ENCODE data around the gene SPRYD3. TPM values are rescaled to one million over a fixed set of nuclear protein-coding genes. Genes with fewer than 3 reads are reported as not detected.

SPRYD3 gene
- polyA plus RNA-seq, 1 experiment: 15.4 TPM

- POLR2A ChIA-PET: interaction anchor here (1.8 to 4.5 kb wide), 3 partner anchors 9 to 29 kb away, joined by 5 to 33 read pairs (median 15); partner anchors contain the start of gene SPRYD3
- Histone ChIP-seq H3K4me3 (ENCODE audit: low read depth, low read length) (no peak overlapping the region), H3K27ac (ENCODE audit: low read depth, low read length) (no peak overlapping the region), H3K9me3 (ENCODE audit: control insufficient read depth, insufficient read depth, low read length) (no peaks in the 10 kb centered on the region), H3K27me3 (ENCODE audit: control insufficient read depth, insufficient read depth, low read length) (no peaks in the 10 kb centered on the region)
- no peak for DNase-seq (ENCODE audit: low read depth, low spot score)
- CTCF ChIA-PET: interaction anchor here (1.0 to 2.4 kb wide), 3 partner anchors 11 to 128 kb away, joined by 3 to 13 read pairs (median 3); no protein-coding TSS in a partner anchor
- no peak for TF ChIP-seq CTCF (IDR thresholded peaks at IDR 0.05; ENCODE audit: low read depth, low read length)
These were observed 9.4 kb downstream of the SPRYD3 start for GRCh38 chr12:53069621-53070410.

- H3K27ac ChIP-seq (ENCODE audit: low read depth, low read length): no peak overlapping the region
- ChIA-PET POLR2A (interaction anchor here (0.9 to 4.5 kb wide), 3 partner anchors 11 to 30 kb away, joined by 3 to 33 read pairs (median 15); partner anchors contain the start of gene SPRYD3), CTCF (no interaction called here)
- DNase-seq (ENCODE audit: low read depth, low spot score): no peak
- no peaks in the 10 kb centered on the region for H3K27me3 ChIP-seq (ENCODE audit: control insufficient read depth, insufficient read depth, low read length)
- no peaks in the 10 kb centered on the region for H3K9me3 ChIP-seq (ENCODE audit: control insufficient read depth, insufficient read depth, low read length)
- H3K4me3 ChIP-seq (ENCODE audit: low read depth, low read length): no peak overlapping the region
- TF ChIP-seq CTCF (IDR thresholded peaks at IDR 0.05; ENCODE audit: low read depth, low read length): no peak
These were observed 10.2 kb downstream of the SPRYD3 start for GRCh38 chr12:53068811-53069585.

GRCh38 chr12:53067993-53068770 lies 11.0 kb downstream of the SPRYD3 start:
- Histone ChIP-seq H3K27me3 (ENCODE audit: control insufficient read depth, insufficient read depth, low read length) (no peaks in the 10 kb centered on the region), H3K27ac (ENCODE audit: low read depth, low read length) (peak overlapping the region; percentile 39), H3K4me3 (ENCODE audit: low read depth, low read length) (no peak overlapping the region), H3K9me3 (ENCODE audit: control insufficient read depth, insufficient read depth, low read length) (no peaks in the 10 kb centered on the region)
- CTCF ChIA-PET: interaction anchor here (0.6 to 1.3 kb wide), 3 partner anchors 91 to 129 kb away, joined by 3 to 4 read pairs (median 3); no protein-coding TSS in a partner anchor
- no peak for TF ChIP-seq CTCF (IDR thresholded peaks at IDR 0.05; ENCODE audit: low read depth, low read length)
- DNase-seq (ENCODE audit: low read depth, low spot score): no peak
- POLR2A ChIA-PET: interaction anchor here (0.6 to 4.5 kb wide), 8 partner anchors 12 to 166 kb away, joined by 3 to 33 read pairs (median 4); partner anchors contain the start of genes CSAD, SOAT2, SPRYD3 and ZNF740

- Histone ChIP-seq H3K27ac (ENCODE audit: low read depth, low read length) (peak overlapping the region; percentile 39), H3K4me3 (ENCODE audit: low read depth, low read length) (no peak overlapping the region), H3K9me3 (ENCODE audit: control insufficient read depth, insufficient read depth, low read length) (no peaks in the 10 kb centered on the region), H3K27me3 (ENCODE audit: control insufficient read depth, insufficient read depth, low read length) (no peaks in the 10 kb centered on the region)
- POLR2A ChIA-PET: interaction anchor here (0.6 to 4.5 kb wide), 7 partner anchors 13 to 166 kb away, joined by 3 to 33 read pairs (median 7); partner anchors contain the start of genes CSAD, SOAT2, SPRYD3 and ZNF740
- no peak for DNase-seq (ENCODE audit: low read depth, low spot score)
- no peak for TF ChIP-seq CTCF (IDR thresholded peaks at IDR 0.05; ENCODE audit: low read depth, low read length)
- CTCF ChIA-PET: interaction anchor here (0.6 to 3.8 kb wide), 7 partner anchors 9 to 130 kb away, joined by 3 to 120 read pairs (median 16); partner anchors contain the start of genes IGFBP6, SOAT2 and SPRYD3
These were observed 11.9 kb downstream of the SPRYD3 start for GRCh38 chr12:53067074-53067992.

Measured in AG04450 (cell line).